HAP-1 (cell line): ENCODE data around the gene CDNF.
"Not testable (repeated sequence)": the region's sequence is repeated elsewhere in the genome, so short reads cannot be mapped to it uniquely, and the experiment has no call there.

Source experiments
- DNase-seq, 2 experiments: peaks; one replicate each; pipeline ENCODE4 v3.0.0-alpha.2; 2016 to 2020; ENCODE audit warnings: low spot score in 2 of 2
- H3K27me3 ChIP-seq: fragments of 250-450 bp; sonication (Bioruptor Pico); 2 replicates; pipeline ENCODE4 v1.5.1; 2020; ENCODE audit warnings: low read depth, mild to moderate bottlenecking, moderate library complexity
- H3K36me3 ChIP-seq: fragments of 250-450 bp; sonication (Bioruptor Pico); replicated peaks from 2 replicates; pipeline ENCODE4 v1.5.1; 2020; ENCODE audit warnings: mild to moderate bottlenecking
- H3K4me1 ChIP-seq: fragments of 250-450 bp; sonication (Bioruptor Pico); 2 replicates; pipeline ENCODE4 v1.5.1; 2020; ENCODE audit warnings: mild to moderate bottlenecking
- H3K4me3 ChIP-seq: fragments of 250-450 bp; sonication (Bioruptor Pico); 2 replicates; pipeline ENCODE4 v1.5.1; 2020; ENCODE audit warnings: mild to moderate bottlenecking, moderate library complexity
- H3K9me3 ChIP-seq: fragments of 250-450 bp; sonication (Bioruptor Pico); 2 replicates; pipeline ENCODE4 v1.5.1; 2020; ENCODE audit warnings: mild to moderate bottlenecking, moderate library complexity
- in situ Hi-C: fragments of 300-500 bp; cut with MboI; formaldehyde crosslinking; loops from 3 replicates; pipeline ENCODE4 v1.14.3; 2020; ENCODE audit warnings: low sequenced_read_pairs, inconsistent platforms, mixed read lengths

The CDNF gene

DNA sequence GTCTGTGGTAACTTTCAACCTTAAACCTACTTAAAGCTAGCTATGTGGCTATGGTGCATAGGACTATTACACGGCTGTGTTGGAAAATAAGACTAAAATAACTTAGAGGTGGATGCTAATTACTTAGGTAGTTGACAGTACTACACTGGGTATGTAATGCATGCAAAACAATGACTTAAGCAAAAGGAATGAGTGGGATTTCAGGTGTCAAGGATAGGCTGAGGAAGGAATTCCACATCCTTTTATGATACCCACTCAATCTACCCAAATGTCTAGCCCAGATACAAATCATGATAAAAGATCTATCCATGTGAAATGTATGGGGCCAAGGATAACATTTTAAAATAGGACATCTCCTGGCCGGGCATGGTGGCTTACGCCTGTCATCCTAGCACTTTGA lies 13.9 kb downstream of the CDNF start:
- in situ Hi-C loops, result loop anchor here (10.0 kb wide), 1 partner anchor 319 kb away; no protein-coding TSS in a partner anchor
- Histone ChIP-seq H3K4me3 (no peak overlapping the region), H3K27me3 (no peaks in the 10 kb centered on the region), H3K36me3 (no peaks in the 10 kb centered on the region), H3K4me1 (no peaks in the 10 kb centered on the region), H3K9me3 (no peaks in the 10 kb centered on the region)
- DNase-seq, result no peak

GRCh38 chr10:14822879-14823755 lies 14.7 kb downstream of the CDNF start:
- in situ Hi-C loops, result loop anchor here (10.0 kb wide), 1 partner anchor 318 kb away; no protein-coding TSS in a partner anchor
- Histone ChIP-seq H3K36me3 (no peaks in the 10 kb centered on the region), H3K9me3 (no peaks in the 10 kb centered on the region), H3K4me3 (no peak overlapping the region), H3K27me3 (no peaks in the 10 kb centered on the region), H3K4me1 (no peaks in the 10 kb centered on the region)
- DNase-seq, result peak; percentile 18 to 21

DNA sequence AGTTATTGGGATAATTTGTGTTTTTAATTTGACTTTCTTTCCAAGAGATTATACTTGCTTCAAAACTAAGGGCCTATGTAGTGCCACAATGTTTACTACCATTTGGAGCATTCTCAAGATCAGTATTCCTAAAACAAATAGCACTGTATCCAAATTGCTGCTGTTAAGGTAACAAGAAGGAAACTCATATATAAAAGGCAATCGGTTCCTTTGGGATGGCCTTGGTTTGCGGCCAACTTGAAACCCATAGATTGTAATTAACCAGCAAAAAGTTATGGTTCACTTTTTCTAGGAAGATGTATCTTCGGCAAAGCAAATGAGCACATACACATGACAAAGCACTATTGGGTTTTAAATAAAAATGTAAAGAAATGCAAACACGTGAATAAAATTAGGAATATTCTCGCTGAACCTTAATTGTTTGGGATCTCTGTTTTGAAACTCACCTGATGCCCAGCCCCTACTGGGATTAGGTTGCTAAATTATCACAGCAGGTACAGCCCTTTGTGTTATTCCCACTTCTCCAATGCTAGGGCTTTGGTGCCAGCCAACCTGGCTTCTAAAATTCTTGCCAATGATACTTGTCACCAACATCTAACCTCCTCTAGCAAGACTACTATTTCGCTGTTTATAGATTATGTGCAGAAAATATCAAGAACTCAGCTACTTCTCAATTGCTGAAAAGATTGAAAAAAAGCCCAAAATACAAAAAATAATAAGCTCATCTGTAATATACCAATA lies 16.0 kb downstream of the CDNF start:
- H3K27me3 ChIP-seq, result no peaks in the 10 kb centered on the region
- H3K36me3 ChIP-seq, result no peaks in the 10 kb centered on the region
- in situ Hi-C loops, result loop anchor here (10.0 kb wide), 1 partner anchor 317 kb away; no protein-coding TSS in a partner anchor
- no peak overlapping the region for H3K4me3 ChIP-seq
- H3K4me1 ChIP-seq, result no peaks in the 10 kb centered on the region
- DNase-seq, result no peak
- no peaks in the 10 kb centered on the region for H3K9me3 ChIP-seq

DNA sequence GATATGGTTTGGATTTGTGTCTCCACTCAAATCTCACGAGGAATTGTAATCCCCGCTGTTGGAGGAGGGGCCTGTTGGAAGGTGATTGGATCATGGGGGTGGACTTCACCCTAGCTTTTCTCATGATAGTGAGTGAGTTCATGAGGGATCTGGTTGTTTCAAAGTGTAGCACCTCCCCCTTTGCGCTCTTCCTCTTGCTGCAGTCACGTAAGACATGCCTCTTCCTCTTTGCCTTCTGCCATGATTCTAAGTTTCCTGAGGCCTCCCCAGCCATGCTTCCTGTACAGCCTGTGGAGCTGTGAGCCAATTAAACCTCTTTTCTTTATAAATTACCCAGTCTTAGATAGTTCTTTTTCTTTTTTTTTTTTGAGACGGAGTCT lies 17.1 kb downstream of the CDNF start:
- H3K4me1 ChIP-seq, result no peaks in the 10 kb centered on the region
- no peaks in the 10 kb centered on the region for H3K36me3 ChIP-seq
- no peaks in the 10 kb centered on the region for H3K9me3 ChIP-seq
- no peak overlapping the region for H3K4me3 ChIP-seq
- no peak for DNase-seq
- in situ Hi-C loops, result loop anchor here (10.0 kb wide), 1 partner anchor 316 kb away; no protein-coding TSS in a partner anchor
- no peaks in the 10 kb centered on the region for H3K27me3 ChIP-seq

GRCh38 chr10:14820010-14820774 lies 17.6 kb downstream of the CDNF start:
- no peak overlapping the region for H3K4me3 ChIP-seq
- in situ Hi-C loops, result loop anchor here (10.0 kb wide), 1 partner anchor 315 kb away; no protein-coding TSS in a partner anchor
- no peak for DNase-seq
- H3K9me3 ChIP-seq, result no peaks in the 10 kb centered on the region
- no peaks in the 10 kb centered on the region for H3K4me1 ChIP-seq
- H3K36me3 ChIP-seq, result no peaks in the 10 kb centered on the region
- H3K27me3 ChIP-seq, result no peaks in the 10 kb centered on the region

DNA sequence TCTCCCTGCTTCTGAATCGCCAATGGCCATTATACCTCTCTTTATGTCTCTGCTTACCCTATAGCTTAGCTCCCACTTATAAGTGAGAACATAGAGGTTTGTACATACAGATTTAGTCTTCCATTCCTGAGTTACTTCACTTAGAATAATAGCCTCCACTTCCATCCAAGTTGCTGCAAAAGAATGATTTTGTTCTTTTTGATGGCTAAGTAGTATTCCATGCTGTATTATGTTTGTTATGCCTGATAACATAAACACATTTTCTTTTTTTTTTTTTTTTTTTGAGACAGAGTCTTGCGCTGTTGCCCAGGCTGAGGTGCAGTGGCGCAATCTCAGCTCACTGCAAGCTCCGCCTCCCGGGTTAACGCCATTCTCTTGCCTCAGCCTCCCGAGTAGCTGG lies 21.1 kb downstream of the CDNF start:
- in situ Hi-C loops, H3K9me3 ChIP-seq, H3K27me3 ChIP-seq, H3K36me3 ChIP-seq, DNase-seq, H3K4me1 ChIP-seq, H3K4me3 ChIP-seq: not testable (repeated sequence)

GRCh38 chr10:14815681-14816080 lies 22.2 kb downstream of the CDNF start:
- DNase-seq, result no peak
- H3K27me3 ChIP-seq, result no peaks in the 10 kb centered on the region
- in situ Hi-C loops, result no loop called here
- no peaks in the 10 kb centered on the region for H3K36me3 ChIP-seq
- H3K4me1 ChIP-seq, result no peaks in the 10 kb centered on the region
- no peaks in the 10 kb centered on the region for H3K9me3 ChIP-seq
- H3K4me3 ChIP-seq, result no peak overlapping the region

GRCh38 chr10:14812271-14812670 lies 25.6 kb downstream of the CDNF start:
- no peaks in the 10 kb centered on the region for H3K4me1 ChIP-seq
- no peaks in the 10 kb centered on the region for H3K27me3 ChIP-seq
- no peaks in the 10 kb centered on the region for H3K36me3 ChIP-seq
- no peak overlapping the region for H3K4me3 ChIP-seq
- in situ Hi-C loops, result no loop called here
- H3K9me3 ChIP-seq, result no peaks in the 10 kb centered on the region
- DNase-seq, result no peak

- Histone ChIP-seq H3K4me3 (no peak overlapping the region), H3K9me3 (no peaks in the 10 kb centered on the region), H3K4me1 (no peaks in the 10 kb centered on the region), H3K27me3 (no peaks in the 10 kb centered on the region), H3K36me3 (no peaks in the 10 kb centered on the region)
- DNase-seq, result no peak
- in situ Hi-C loops, result no loop called here
Measured at GRCh38 chr10:14810969-14811953, 26.6 kb downstream of the CDNF start.

GRCh38 chr10:14806318-14806717 lies 31.5 kb downstream of the CDNF start:
- 0 out of 2 replicates have a peak, but pooled peaks cover 2% of the 10 kb centered on the region for H3K27me3 ChIP-seq
- H3K4me3 ChIP-seq, result no peak overlapping the region
- no peaks in the 10 kb centered on the region for H3K4me1 ChIP-seq
- no peak for DNase-seq
- in situ Hi-C loops, result no loop called here
- H3K36me3 ChIP-seq, result no peaks in the 10 kb centered on the region
- no peaks in the 10 kb centered on the region for H3K9me3 ChIP-seq

DNA sequence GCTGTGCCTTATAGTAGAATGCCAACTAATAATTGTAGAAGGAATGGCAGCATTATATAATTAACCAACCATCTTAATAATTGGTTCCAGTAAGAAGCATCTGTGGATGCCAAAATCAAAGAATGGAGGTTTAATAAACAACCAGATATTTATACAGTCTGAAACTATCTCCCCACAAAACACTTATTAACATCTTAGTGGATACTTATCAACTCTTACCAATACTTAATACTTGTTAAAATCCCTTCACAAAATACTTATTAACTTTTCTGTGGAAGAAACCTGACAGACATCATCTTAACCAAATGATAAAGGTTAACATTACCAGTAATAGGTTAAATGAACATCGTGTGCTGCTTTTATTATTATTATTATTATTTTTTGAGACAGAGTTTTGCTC lies 34.0 kb downstream of the CDNF start:
- DNase-seq, result no peak
- no peaks in the 10 kb centered on the region for H3K9me3 ChIP-seq
- in situ Hi-C loops, result no loop called here
- no peaks in the 10 kb centered on the region for H3K4me1 ChIP-seq
- peaks cover 5% of the 10 kb centered on the region; the same call in 1 of the 2 replicates for H3K27me3 ChIP-seq
- H3K36me3 ChIP-seq, result no peaks in the 10 kb centered on the region
- no peak overlapping the region for H3K4me3 ChIP-seq

- Histone ChIP-seq H3K9me3 (no peaks in the 10 kb centered on the region), H3K36me3 (no peaks in the 10 kb centered on the region), H3K4me1 (no peaks in the 10 kb centered on the region), H3K27me3 (peaks cover 16% of the 10 kb centered on the region), H3K4me3 (no peak overlapping the region)
- in situ Hi-C loops, result no loop called here
- DNase-seq, result no peak
Measured at GRCh38 chr10:14801723-14802122, 36.1 kb downstream of the CDNF start.

- Histone ChIP-seq H3K36me3 (no peaks in the 10 kb centered on the region), H3K27me3 (peaks cover 16% of the 10 kb centered on the region), H3K4me1 (no peaks in the 10 kb centered on the region), H3K4me3 (no peak overlapping the region), H3K9me3 (no peaks in the 10 kb centered on the region)
- no peak for DNase-seq
- in situ Hi-C loops, result no loop called here
Measured at GRCh38 chr10:14800397-14800796, 37.4 kb downstream of the CDNF start.
